K562 (cell line): Measurements from ENCODE around the gene STK11. TPM values are rescaled to one million over a fixed set of nuclear protein-coding genes. Genes with fewer than 3 reads are reported as not detected.

Source experiments
- MYNN ChIP-seq, 2 experiments: sonication (generic); formaldehyde crosslinking in 1 of 2; IDR thresholded peaks; 2 replicates each; pipeline versions ENCODE4 v1.5.0 to v1.6.1; 2016 to 2020; ENCODE audit warnings: antibody characterized with exemption in 1 of 2, missing genetic modification reagents in 1 of 2
- YY1 ChIP-seq, 3 experiments: IDR thresholded peaks; 2 replicates each; pipeline ENCODE4 v1.6.1; 2011; ENCODE audit warnings: low read length in 2 of 3, mild to moderate bottlenecking in 2 of 3, moderate library complexity in 2 of 3, borderline replicate concordance in 1 of 3, control low read depth in 1 of 3, low read depth in 1 of 3; ENCODE audit not compliant: insufficient read depth in 3 of 3, insufficient replicate concordance in 2 of 3, control insufficient read depth in 1 of 3, insufficient read length in 1 of 3; ENCODE audit errors: extremely low read depth in 1 of 3
- ZNF197 ChIP-seq: fragments of 200-800 bp; sonication (Bioruptor generic); IDR thresholded peaks from 2 replicates; pipeline ENCODE4 v1.6.1; 2016; ENCODE audit warnings: low read depth, missing genetic modification characterization, missing compliant biosample characterization
- polyA plus RNA-seq, 8 experiments: library from polyadenylated mRNA; depleted of rRNA in 4 of 8; stranded (reverse) in 5 of 8; unstranded in 3 of 8; fragments of >200 nt; fragmentation: Nextera tagmentation in 2 of 8; fragmentation: Illumina TruSeq in 1 of 8; extraction: Ambion mirVana in 2 of 8; extraction: Trizol in 1 of 8; gene quantifications; 2 replicates each; pipeline versions ENCODE4 v1.2.1 to v1.2.3, GENCODE V29; 2011 to 2014; ENCODE audit warnings: inconsistent platforms in 1 of 8, missing spikeins in 1 of 8
- total RNA-seq, 7 experiments: library from RNA; depleted of rRNA in 6 of 7; stranded (reverse); fragments of >200 nt in 6 of 7; fragmentation: Illumina TruSeq in 2 of 7; extraction: Trizol in 2 of 7; gene quantifications; 2 replicates each; pipeline versions ENCODE4 v1.2.1 to v1.2.3, GENCODE V29; 2011 to 2021; ENCODE audit warnings: low replicate concordance in 1 of 7
- TF ChIP-seq, protein P1 (sequence below): fragments of 450-650 bp; IDR thresholded peaks from 2 replicates; pipeline ENCODE4 v1.6.1; 2017; ENCODE audit warnings: antibody characterized with exemption, mild to moderate bottlenecking
- TF ChIP-seq, protein P2 (sequence below): sonication (generic); IDR thresholded peaks from 2 replicates; pipeline ENCODE4 v1.6.1; 2016
- TF ChIP-seq, protein P3 (sequence below): fragments of 250-450 bp; sonication (Bioruptor Pico); IDR thresholded peaks from 2 replicates; pipeline ENCODE4 v1.4.0; 2020; ENCODE audit warnings: mild to moderate bottlenecking, moderate library complexity, borderline replicate concordance

STK11 gene
- total and polyA plus RNA-seq, 9 of the 15 experiments (the other 6 are each of a cell fraction or from before 2014, with no cell fraction given) = 0.15 to 96.5 (median 31.7) TPM

DNA sequence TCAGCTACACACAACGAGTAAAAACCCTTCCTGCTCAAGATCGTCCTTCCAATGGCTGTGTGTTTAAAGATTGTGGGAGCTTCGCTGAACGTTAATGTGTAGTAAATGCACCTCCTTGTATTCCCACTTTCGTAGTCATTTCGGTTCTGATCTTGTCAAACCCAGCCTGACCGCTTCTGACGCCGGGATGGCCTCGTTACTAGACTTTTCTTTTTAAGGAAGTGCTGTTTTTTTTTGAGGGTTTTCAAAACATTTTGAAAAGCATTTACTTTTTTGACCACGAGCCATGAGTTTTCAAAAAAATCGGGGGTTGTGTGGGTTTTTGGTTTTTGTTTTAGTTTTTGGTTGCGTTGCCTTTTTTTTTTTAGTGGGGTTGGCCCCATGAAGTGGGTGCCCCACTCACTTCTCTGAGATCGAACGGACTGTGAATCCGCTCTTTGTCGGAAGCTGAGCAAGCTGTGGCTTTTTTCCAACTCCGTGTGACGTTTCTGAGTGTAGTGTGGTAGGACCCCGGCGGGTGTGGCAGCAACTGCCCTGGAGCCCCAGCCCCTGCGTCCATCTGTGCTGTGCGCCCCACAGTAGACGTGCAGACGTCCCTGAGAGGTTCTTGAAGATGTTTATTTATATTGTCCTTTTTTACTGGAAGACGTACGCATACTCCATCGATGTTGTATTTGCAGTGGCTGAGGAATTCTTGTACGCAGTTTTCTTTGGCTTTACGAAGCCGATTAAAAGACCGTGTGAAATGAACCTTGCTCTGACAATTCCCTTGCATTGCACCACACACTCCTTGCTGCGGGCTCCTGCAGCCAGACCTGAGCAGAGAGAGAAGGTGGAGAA lies 67.1 kb downstream of the STK11 start (continued):
- TF ChIP-seq, protein P1, sequence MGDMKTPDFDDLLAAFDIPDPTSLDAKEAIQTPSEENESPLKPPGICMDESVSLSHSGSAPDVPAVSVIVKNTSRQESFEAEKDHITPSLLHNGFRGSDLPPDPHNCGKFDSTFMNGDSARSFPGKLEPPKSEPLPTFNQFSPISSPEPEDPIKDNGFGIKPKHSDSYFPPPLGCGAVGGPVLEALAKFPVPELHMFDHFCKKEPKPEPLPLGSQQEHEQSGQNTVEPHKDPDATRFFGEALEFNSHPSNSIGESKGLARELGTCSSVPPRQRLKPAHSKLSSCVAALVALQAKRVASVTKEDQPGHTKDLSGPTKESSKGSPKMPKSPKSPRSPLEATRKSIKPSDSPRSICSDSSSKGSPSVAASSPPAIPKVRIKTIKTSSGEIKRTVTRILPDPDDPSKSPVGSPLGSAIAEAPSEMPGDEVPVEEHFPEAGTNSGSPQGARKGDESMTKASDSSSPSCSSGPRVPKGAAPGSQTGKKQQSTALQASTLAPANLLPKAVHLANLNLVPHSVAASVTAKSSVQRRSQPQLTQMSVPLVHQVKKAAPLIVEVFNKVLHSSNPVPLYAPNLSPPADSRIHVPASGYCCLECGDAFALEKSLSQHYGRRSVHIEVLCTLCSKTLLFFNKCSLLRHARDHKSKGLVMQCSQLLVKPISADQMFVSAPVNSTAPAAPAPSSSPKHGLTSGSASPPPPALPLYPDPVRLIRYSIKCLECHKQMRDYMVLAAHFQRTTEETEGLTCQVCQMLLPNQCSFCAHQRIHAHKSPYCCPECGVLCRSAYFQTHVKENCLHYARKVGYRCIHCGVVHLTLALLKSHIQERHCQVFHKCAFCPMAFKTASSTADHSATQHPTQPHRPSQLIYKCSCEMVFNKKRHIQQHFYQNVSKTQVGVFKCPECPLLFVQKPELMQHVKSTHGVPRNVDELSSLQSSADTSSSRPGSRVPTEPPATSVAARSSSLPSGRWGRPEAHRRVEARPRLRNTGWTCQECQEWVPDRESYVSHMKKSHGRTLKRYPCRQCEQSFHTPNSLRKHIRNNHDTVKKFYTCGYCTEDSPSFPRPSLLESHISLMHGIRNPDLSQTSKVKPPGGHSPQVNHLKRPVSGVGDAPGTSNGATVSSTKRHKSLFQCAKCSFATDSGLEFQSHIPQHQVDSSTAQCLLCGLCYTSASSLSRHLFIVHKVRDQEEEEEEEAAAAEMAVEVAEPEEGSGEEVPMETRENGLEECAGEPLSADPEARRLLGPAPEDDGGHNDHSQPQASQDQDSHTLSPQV = 0 out of 2 replicates have a peak, but pooled peaks have one; percentile 17
- TF ChIP-seq, protein P2, sequence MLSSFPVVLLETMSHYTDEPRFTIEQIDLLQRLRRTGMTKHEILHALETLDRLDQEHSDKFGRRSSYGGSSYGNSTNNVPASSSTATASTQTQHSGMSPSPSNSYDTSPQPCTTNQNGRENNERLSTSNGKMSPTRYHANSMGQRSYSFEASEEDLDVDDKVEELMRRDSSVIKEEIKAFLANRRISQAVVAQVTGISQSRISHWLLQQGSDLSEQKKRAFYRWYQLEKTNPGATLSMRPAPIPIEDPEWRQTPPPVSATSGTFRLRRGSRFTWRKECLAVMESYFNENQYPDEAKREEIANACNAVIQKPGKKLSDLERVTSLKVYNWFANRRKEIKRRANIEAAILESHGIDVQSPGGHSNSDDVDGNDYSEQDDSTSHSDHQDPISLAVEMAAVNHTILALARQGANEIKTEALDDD = no peak
- no peak for TF ChIP-seq ZNF197 (CRISPR knock-in tag)
- TF ChIP-seq, protein P3, sequence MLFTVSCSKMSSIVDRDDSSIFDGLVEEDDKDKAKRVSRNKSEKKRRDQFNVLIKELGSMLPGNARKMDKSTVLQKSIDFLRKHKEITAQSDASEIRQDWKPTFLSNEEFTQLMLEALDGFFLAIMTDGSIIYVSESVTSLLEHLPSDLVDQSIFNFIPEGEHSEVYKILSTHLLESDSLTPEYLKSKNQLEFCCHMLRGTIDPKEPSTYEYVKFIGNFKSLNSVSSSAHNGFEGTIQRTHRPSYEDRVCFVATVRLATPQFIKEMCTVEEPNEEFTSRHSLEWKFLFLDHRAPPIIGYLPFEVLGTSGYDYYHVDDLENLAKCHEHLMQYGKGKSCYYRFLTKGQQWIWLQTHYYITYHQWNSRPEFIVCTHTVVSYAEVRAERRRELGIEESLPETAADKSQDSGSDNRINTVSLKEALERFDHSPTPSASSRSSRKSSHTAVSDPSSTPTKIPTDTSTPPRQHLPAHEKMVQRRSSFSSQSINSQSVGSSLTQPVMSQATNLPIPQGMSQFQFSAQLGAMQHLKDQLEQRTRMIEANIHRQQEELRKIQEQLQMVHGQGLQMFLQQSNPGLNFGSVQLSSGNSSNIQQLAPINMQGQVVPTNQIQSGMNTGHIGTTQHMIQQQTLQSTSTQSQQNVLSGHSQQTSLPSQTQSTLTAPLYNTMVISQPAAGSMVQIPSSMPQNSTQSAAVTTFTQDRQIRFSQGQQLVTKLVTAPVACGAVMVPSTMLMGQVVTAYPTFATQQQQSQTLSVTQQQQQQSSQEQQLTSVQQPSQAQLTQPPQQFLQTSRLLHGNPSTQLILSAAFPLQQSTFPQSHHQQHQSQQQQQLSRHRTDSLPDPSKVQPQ (CRISPR knock-in tag) = no peak
- TF ChIP-seq MYNN (IDR thresholded peaks at IDR 0.05) = no peak
- no peak for TF ChIP-seq MYNN (CRISPR knock-in tag; IDR thresholded peaks at IDR 0.05)
- TF ChIP-seq YY1 (IDR thresholded peaks at IDR 0.05; ENCODE audit: borderline replicate concordance in 1 of 3, control insufficient read depth in 1 of 3, extremely low read depth in 1 of 3, insufficient read depth in 3 of 3, insufficient read length in 1 of 3, insufficient replicate concordance in 2 of 3, low read depth in 1 of 3, low read length in 2 of 3) = no peak
